MCF 10A (cell line): ENCODE data around the gene TBX19. TPM values are rescaled to one million over a fixed set of nuclear protein-coding genes. Genes with fewer than 3 reads are reported as not detected.
A peak's percentile ranks its signal among the peaks of the same experiment; 100 is the strongest.

ENCODE experiments used
- BruUV-seq: library from RNA; stranded (reverse); fragments of 400-500 nt; replicated peaks from 2 replicates; lab custom pipeline; 2021; lab: Mats Ljungman, UMichigan
- CTCF ChIA-PET: fragments of 300-600 bp; sonication (Branson Sonifier 250); formaldehyde crosslinking; extraction: SDS; loops from one replicate; lab custom pipeline; 2021; ENCODE audit warnings: antibody characterized with exemption, inconsistent platforms; lab: Yijun Ruan, JAX
- POLR2A ChIA-PET: fragments of 300-600, 350-650 bp; sonication (Branson Sonifier 250); formaldehyde crosslinking; extraction: SDS; loops from one replicate; lab custom pipeline; 2020; ENCODE audit warnings: antibody characterized with exemption, inconsistent platforms; lab: Yijun Ruan, JAX
- DNase-seq: peaks from one replicate; pipeline ENCODE4 v3.0.0-alpha.2; 2018; ENCODE audit not compliant: unreplicated experiment
- H3K27ac Mint-ChIP-seq: one replicate; pipeline ENCODE4 v1.8.0; 2022; ENCODE audit warnings: mild to moderate bottlenecking, low read depth, mixed read lengths; ENCODE audit not compliant: unreplicated experiment
- H3K27me3 Mint-ChIP-seq: one replicate; pipeline ENCODE4 v1.8.0; 2022; ENCODE audit warnings: mixed read lengths; ENCODE audit not compliant: insufficient read depth, unreplicated experiment
- H3K36me3 Mint-ChIP-seq: one replicate; pipeline ENCODE4 v1.8.0; 2022; ENCODE audit warnings: mild to moderate bottlenecking, moderate library complexity, mixed read lengths; ENCODE audit not compliant: insufficient read depth, unreplicated experiment
- H3K4me1 Mint-ChIP-seq: one replicate; pipeline ENCODE4 v1.8.0; 2022; ENCODE audit warnings: mixed read lengths; ENCODE audit not compliant: insufficient read depth, unreplicated experiment
- H3K4me3 Mint-ChIP-seq: one replicate; pipeline ENCODE4 v1.8.0; 2022; ENCODE audit warnings: mild to moderate bottlenecking, moderate library complexity, mixed read lengths; ENCODE audit not compliant: unreplicated experiment
- H3K9me3 Mint-ChIP-seq: one replicate; pipeline ENCODE4 v1.8.0; 2022; ENCODE audit warnings: mixed read lengths; ENCODE audit not compliant: unreplicated experiment
- intact Hi-C: fragments of 100-400 bp; cut with micrococcal nuclease; formaldehyde crosslinking; loops from 2 replicates; pipeline ENCODE4 v1.14.1; 2022
- total RNA-seq: library from RNA; stranded (reverse); gene quantifications from 2 replicates; pipeline ENCODE4 v1.2.3, GENCODE V29; 2022
- TF ChIP-seq, protein P1 (sequence below): fragments of 200-600 bp; IDR thresholded peaks from one replicate; pipeline ENCODE4 v1.8.0; 2022; ENCODE audit warnings: antibody characterized with exemption, mild to moderate bottlenecking; ENCODE audit not compliant: unreplicated experiment

The TBX19 gene
- total RNA-seq, 1 experiment from 2014 or later = 1.6 TPM

DNA sequence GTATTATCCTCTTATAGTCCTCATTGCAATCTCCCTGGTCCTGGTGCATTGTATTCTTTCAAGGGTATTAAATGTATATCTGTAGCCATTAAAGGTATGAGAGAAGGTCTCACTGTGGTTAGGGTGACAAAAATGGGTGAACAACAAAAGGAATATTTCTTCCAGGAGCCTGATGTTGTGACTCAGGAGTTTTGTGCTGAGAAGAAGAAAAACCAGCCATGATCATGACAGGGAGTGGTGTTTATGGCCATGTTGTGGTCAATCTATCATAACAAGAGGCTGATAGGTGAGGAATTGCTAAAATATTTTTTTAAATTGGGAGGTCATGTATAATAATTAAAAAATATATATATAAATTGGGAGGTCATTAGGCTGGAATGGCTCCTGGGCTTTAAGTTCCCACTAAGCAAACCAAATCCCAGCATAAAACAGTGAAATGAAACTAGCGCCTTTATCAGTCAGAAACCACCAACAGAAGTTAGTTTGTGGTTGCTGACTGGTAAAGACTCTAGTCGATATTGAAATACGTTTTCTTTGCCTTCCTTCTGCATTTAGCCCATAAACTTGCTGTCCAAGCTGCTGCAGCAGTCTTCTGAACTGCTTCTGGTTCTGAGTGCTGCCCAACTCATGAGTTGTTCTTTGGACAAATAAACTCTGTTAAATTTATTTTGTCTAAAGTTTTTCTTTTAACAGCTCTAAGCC, 60.3 kb downstream of the TBX19 start:
- Mint-ChIP-seq H3K36me3 (peaks cover 5% of the 10 kb centered on the region), H3K27ac (no peak overlapping the region), H3K27me3 (no peaks in the 10 kb centered on the region), H3K4me1 (peaks cover 18% of the 10 kb centered on the region), H3K9me3 (peaks cover 8% of the 10 kb centered on the region), H3K4me3 (no peak overlapping the region)
- intact Hi-C loops = loop anchor here (5.0 kb wide), 1 partner anchor 249 kb away; no protein-coding TSS in a partner anchor
- no peak for DNase-seq
- POLR2A ChIA-PET = interaction anchor here (0.6 to 2.0 kb wide), 6 partner anchors 10 to 1027 kb away, joined by 3 to 7 read pairs (median 3); partner anchors contain the start of genes BLZF1 and NME7
- CTCF ChIA-PET = interaction anchor here (0.7 to 9.4 kb wide), 24 partner anchors 10 to 1008 kb away, joined by 3 to 119 read pairs (median 18); partner anchors contain the start of gene XCL1
- no TSS peak for BruUV-seq
- TF ChIP-seq, protein P1, sequence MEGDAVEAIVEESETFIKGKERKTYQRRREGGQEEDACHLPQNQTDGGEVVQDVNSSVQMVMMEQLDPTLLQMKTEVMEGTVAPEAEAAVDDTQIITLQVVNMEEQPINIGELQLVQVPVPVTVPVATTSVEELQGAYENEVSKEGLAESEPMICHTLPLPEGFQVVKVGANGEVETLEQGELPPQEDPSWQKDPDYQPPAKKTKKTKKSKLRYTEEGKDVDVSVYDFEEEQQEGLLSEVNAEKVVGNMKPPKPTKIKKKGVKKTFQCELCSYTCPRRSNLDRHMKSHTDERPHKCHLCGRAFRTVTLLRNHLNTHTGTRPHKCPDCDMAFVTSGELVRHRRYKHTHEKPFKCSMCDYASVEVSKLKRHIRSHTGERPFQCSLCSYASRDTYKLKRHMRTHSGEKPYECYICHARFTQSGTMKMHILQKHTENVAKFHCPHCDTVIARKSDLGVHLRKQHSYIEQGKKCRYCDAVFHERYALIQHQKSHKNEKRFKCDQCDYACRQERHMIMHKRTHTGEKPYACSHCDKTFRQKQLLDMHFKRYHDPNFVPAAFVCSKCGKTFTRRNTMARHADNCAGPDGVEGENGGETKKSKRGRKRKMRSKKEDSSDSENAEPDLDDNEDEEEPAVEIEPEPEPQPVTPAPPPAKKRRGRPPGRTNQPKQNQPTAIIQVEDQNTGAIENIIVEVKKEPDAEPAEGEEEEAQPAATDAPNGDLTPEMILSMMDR = no peak

DNA sequence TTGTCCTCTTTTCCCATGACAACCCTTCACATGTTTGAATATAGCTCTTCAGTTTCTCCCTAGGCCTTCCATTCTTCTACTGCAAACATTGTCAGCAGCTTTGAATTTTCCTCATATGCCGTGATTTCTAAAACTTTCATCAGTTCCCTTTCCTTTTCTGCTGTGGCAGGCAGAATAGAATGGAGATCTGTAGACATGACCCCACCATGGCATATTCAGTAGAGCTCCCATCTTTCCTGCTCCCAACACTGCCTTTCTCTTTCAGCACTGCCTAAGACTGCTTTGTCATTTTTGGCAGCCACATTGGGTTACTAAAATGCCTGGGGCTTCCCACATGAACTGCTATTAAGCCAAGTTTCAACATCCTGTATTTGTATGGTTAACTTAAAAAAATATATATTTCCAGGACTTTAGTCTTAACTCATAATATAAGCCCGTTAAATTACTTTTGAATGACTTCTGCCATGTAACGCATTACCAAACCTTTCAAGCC, 60.9 kb downstream of the TBX19 start:
- H3K36me3 Mint-ChIP-seq = peaks cover 5% of the 10 kb centered on the region
- H3K27ac Mint-ChIP-seq = no peak overlapping the region
- peaks cover 18% of the 10 kb centered on the region for H3K4me1 Mint-ChIP-seq
- H3K9me3 Mint-ChIP-seq = peaks cover 8% of the 10 kb centered on the region
- intact Hi-C loops = loop anchor here (5.0 kb wide), 1 partner anchor 249 kb away; no protein-coding TSS in a partner anchor
- no peak overlapping the region for H3K4me3 Mint-ChIP-seq
- H3K27me3 Mint-ChIP-seq = no peaks in the 10 kb centered on the region
- TF ChIP-seq, protein P1 = no peak
- ChIA-PET CTCF (interaction anchor here (0.5 to 9.4 kb wide), 46 partner anchors 11 to 1008 kb away, joined by 3 to 119 read pairs (median 9); partner anchors contain the start of gene XCL1), POLR2A (interaction anchor here (0.6 to 2.0 kb wide), 8 partner anchors 10 to 1027 kb away, joined by 3 to 7 read pairs (median 4); partner anchors contain the start of genes BLZF1 and NME7)
- peak; percentile 82 for DNase-seq
- BruUV-seq = no TSS peak

DNA sequence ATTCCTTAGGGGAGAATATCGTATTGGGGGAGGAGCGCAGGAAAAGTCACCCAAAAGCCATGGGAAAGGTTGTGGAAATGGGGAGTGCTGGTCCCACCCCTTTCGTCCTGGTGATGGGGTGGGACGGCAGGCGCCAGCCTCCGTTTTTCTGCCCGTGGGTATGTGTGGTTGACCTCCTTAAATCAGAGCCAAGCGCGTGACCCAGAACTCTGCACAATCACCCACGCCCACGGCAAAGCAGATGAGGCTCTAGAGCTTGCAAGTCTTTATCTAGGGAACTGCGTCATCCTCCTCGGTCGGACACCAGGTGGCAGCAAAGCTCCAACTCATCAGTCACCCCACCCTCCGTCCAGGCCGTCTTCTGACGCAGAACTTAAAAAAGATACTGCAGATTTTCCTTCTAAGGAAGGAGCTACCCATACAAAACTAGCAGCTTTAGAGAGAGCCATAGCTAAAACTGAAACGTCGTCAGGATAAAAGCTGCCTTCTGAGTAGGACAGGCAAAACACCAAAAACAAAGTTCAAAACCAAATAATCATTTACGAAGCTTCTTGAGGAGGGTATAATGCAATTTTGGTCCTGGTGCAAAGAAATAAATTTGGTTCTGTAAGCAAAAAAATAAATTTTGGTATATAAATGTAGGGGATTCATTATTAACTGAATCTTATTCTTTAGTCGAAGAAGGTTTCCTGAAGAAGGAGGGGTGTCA, 62.0 kb downstream of the TBX19 start:
- BruUV-seq = no TSS peak
- peak; percentile 86 for DNase-seq
- intact Hi-C loops = loop anchor here (1.0 to 5.0 kb wide), 5 partner anchors 97 to 1204 kb away; no protein-coding TSS in a partner anchor
- ChIA-PET CTCF (interaction anchor here (0.5 to 9.4 kb wide), 144 partner anchors 12 to 1520 kb away, joined by 3 to 119 read pairs (median 4); partner anchors contain the start of genes TBX19 and XCL1), POLR2A (interaction anchor here (0.5 to 2.0 kb wide), 23 partner anchors 8 to 1026 kb away, joined by 3 to 7 read pairs (median 3); partner anchors contain the start of genes BLZF1, NME7 and SFT2D2)
- Mint-ChIP-seq H3K36me3 (peaks cover 5% of the 10 kb centered on the region), H3K4me3 (peak overlapping the region; percentile 37), H3K27me3 (no peaks in the 10 kb centered on the region), H3K27ac (no peak overlapping the region), H3K9me3 (peaks cover 8% of the 10 kb centered on the region), H3K4me1 (peaks cover 18% of the 10 kb centered on the region)
- TF ChIP-seq, protein P1 = peak; percentile 88
